Measurements from ENCODE around the gene MCTS1.
"Not testable (repeated sequence)": the region's sequence is repeated elsewhere in the genome, so short reads cannot be mapped to it uniquely, and the experiment has no call there.

Gene MCTS1

DNA sequence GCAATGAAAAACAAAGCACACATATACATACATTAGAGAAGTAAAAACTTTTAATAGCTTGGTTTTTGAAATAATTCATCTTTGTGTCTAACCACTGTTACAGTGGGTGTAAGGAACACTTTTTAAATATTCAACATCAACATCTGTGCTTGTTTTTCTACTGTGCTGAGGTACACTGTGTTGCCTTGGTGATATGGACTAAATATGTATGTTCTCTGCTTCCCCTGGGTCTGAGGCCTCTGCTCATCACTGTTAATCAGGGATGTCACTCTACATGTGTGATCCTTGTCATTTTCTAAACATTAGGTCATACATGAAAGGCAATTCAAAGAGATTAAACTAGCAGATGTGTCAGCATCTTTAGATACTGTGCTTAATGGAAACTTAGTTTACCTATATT is 10.9 kb downstream of the MCTS1 start:
- in situ Hi-C loops (cut with HindIII; ENCODE audit: low pct_ligation_motif_present, low pct_unique_long_range_greater_than_20kb, low sequenced_read_pairs), result no loop called here
- no peak for DNase-seq

DNA sequence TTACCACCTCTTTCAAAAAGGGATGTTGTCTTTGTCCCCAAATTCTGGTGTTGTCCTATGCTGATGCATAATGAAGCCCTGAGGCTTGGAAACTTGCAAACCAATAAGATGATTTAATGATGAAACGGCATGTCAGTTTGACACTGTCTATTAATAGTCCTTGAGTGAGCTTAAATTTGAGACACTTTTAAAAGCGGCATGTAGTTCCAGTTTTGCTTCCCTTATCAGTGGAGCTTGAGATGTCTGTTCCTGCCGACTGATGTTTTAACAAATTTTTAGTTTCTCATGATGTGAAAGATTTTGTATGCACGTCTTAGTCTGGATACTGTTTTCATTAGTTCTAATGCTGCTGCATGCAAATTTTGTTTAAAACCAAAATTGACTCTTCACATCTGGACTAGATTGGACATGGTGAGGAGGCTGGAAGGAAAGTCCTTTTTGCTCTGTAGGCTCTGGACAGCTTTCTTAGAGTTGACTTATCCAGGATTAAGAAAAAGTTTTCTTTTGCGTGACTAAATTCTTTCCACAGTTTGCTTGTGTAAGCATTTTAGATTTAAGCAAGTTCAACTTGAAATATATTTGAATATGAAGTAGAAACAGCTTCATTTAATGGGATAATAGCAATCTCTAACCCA is 14.2 kb downstream of the MCTS1 start:
- in situ Hi-C loops (cut with HindIII; ENCODE audit: low pct_ligation_motif_present, low pct_unique_long_range_greater_than_20kb, low sequenced_read_pairs), result no loop called here
- DNase-seq, result no peak

DNA sequence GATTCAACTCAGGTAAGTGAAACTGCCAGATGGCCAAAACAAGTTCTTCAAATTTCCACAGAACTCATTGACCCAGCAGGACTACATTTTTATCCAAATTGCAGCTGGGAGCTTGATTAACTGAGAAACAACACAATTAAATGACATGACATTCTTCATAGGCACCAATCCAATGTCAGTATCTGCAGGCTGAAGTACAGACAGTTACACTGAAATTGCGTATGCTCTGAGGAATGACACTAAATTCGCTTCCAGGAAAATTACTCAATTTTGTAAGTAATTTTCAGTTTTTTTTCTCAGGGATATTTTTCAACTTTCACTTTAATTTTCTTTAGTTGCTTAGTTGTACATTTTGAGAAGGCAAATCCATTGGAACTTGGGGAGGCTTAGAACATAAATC is 21.5 kb downstream of the MCTS1 start:
- no peak for DNase-seq
- in situ Hi-C loops (cut with HindIII; ENCODE audit: low pct_ligation_motif_present, low pct_unique_long_range_greater_than_20kb, low sequenced_read_pairs), result no loop called here

DNA sequence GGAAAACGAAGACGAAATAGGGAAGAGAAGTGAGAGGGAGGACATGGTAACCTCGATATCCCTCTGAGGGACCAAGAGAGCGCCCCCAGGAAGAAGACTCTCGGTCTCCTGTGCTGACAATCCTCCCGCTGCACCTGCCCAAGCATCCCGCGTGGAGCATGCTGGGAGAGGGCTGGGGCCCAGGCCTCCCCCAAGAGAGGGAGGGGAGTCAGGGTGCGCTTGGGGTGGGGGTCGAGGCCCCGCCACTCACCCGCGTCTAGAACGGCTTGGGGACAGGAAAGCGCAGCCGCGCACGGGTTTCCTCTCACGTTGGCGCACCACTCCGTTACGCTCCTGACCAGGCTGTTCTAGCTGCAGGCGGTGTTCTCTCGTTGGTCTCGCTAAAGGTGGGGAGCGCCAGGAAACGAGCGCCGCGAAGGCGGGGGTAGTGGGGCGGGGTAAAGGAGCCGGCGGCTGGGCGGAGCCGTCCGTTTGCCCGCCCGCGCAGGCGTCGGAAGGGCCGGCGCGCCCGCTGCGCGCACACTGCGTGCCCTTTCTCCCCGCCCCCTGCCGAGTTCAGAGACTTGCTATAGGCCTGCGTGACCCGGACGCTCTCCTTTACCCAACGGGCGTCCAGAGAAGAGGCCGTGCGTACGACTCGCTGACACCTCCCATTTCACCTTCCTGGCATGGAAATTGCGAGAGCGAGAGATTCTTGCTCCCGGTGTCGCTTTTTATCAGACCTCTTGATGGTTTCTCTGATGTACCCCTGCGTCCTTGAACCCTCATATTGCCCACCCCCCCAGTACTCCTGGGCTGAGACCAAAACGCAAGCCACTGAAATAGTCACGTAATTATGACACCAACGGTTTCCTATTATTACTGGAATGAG is 26.0 kb downstream of the MCTS1 start, which contains the start of gene C1GALT1C1:
Gene C1GALT1C1, minus strand, starts transcription at position 388 of the 871 bp plus-strand sequence. CDS start 2,888 bp downstream, outside the sequence.
- DNase-seq, result peak; percentile 87
- in situ Hi-C loops (cut with HindIII; ENCODE audit: low pct_ligation_motif_present, low pct_unique_long_range_greater_than_20kb, low sequenced_read_pairs), result no loop called here

DNA sequence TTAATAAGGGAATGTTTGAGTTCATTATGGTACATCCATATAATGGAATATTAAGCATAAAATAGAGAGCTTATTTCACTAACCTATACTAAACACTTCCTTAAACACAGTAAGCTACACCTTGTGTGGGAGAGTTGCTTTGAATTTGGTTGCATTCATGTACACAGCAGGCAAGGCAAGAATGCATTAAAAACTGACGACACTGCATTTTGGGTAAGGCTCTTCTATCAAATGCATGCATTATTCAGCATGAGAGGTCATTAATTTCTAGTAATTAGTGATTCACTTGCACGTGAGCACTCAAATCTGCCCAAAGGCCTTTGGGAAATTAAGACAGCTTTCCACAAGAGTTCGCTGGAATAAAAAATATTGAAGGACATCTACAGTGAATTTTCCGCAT is 34.7 kb downstream of the MCTS1 start:
- in situ Hi-C loops (cut with HindIII; ENCODE audit: low pct_ligation_motif_present, low pct_unique_long_range_greater_than_20kb, low sequenced_read_pairs), result no loop called here
- DNase-seq, result no peak

DNA sequence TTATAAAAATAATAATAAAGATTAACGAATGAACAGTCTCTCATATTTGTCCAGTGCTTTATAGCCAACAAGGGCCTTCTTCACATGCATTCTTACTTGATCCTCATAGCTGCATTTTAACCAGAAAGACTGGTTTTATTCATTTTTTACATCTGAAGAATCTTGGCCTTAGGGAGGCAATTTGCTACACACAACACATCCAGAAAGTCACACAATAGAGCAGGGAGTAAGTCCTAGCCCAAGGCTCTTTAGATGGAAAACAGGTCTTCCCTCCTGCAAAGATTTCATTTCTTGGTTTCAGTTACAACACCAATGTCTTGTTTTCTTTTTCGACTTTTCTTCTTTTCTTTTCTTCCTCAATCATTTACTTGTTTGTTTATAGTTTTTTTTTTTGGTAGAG is 39.0 kb downstream of the MCTS1 start:
- in situ Hi-C loops (cut with HindIII; ENCODE audit: low pct_ligation_motif_present, low pct_unique_long_range_greater_than_20kb, low sequenced_read_pairs), result no loop called here
- DNase-seq, result no peak

DNA sequence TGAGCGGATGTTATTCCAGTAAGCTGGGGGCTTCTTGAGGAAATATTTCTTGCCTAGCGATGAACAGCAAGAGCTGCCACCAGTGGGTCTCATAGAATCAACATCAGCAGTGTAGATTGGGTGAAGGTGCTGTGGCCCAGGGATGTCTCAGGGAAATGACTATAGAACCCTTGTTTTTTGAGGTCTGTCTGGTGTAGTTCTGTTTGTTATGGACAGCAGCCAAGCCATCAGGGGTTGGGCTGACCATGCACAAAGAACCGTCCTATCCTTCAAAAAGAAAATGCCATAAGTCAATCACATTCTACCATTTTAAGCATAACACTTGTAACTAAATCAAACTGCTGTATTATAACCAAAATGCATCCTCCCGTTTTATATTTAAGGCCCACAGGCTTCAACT is 43.2 kb downstream of the MCTS1 start:
- in situ Hi-C loops (cut with HindIII; ENCODE audit: low pct_ligation_motif_present, low pct_unique_long_range_greater_than_20kb, low sequenced_read_pairs), result no loop called here
- DNase-seq, result no peak

DNA sequence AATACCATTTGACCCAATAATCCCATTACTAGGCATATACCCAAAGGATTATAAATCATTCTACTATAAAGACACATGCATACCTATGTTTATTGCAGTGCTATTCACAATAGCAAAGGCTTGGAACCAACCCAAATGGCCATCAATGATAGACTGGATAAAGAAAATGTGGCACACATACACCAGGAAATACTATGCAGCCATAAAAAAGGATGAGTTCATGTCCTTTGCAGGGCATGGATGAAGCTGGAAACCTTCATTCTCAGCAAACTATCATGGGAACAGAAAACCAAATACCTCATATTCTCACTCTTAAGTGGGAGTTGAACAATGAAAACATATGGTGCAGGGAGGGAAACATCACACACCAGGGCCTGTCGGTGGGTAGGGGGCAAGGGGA is 48.4 kb downstream of the MCTS1 start:
- DNase-seq; in situ Hi-C loops (cut with HindIII; ENCODE audit: low pct_ligation_motif_present, low pct_unique_long_range_greater_than_20kb, low sequenced_read_pairs): not testable (repeated sequence)

DNA sequence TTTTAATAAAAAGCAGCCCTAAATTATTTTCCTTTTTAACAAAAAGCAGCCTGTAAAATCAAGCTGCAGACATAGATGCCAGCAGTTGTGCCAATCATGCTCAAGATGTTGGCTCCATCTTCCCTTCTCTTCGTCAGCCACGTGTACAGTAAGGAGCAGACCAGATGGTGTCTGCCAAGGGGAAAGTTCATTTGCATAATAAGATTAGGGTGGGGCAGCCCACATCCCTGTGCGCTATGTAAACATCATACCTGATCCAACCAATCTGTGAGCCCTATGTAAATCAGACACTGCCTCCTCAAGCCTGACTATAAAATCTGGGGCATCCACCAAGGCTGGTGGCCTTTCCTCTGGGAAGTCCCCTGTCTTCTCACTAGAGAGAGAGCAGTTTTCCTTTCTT is 49.1 kb downstream of the MCTS1 start:
- DNase-seq, result no peak
- in situ Hi-C loops (cut with HindIII; ENCODE audit: low pct_ligation_motif_present, low pct_unique_long_range_greater_than_20kb, low sequenced_read_pairs), result no loop called here

DNA sequence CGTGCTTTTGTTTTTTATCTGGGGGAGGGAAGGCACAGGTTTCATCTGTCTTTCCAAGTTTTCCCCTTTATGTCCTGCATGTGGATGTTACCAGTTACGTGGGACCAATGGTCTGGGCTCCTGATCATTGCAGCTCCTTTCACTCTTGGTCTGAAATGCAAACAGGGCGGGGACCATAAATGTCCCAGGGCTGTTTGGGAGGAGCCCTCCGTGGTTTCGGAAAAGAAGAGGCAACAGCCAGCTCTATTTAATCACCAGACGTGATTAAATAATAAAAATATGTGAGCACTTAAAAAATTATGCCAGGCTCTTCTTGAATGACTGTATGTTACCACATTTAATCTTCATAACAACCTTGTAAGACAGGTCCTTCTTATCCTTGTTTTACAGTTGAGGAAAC is 56.7 kb downstream of the MCTS1 start:
- in situ Hi-C loops (cut with HindIII; ENCODE audit: low pct_ligation_motif_present, low pct_unique_long_range_greater_than_20kb, low sequenced_read_pairs), result no loop called here
- DNase-seq, result no peak

Measured in ACHN (cell line).